COLO668 (cell line): ENCODE data around the gene PRKCZ.

Experiments
- DNase-seq: peaks from one replicate; lab custom pipeline; 2025; ENCODE audit not compliant: unreplicated experiment; lab: John Stamatoyannopoulos, UW

The PRKCZ gene

GRCh38 chr1:2045468-2046173, 4.6 kb upstream of the PRKCZ start:
- no peak for DNase-seq

GRCh38 chr1:2046174-2046917, 3.9 kb upstream of the PRKCZ start:
- DNase-seq: peak; percentile 93

- no peak for DNase-seq
Observed at GRCh38 chr1:2046953-2047748, 3.1 kb upstream of the PRKCZ start.

DNA sequence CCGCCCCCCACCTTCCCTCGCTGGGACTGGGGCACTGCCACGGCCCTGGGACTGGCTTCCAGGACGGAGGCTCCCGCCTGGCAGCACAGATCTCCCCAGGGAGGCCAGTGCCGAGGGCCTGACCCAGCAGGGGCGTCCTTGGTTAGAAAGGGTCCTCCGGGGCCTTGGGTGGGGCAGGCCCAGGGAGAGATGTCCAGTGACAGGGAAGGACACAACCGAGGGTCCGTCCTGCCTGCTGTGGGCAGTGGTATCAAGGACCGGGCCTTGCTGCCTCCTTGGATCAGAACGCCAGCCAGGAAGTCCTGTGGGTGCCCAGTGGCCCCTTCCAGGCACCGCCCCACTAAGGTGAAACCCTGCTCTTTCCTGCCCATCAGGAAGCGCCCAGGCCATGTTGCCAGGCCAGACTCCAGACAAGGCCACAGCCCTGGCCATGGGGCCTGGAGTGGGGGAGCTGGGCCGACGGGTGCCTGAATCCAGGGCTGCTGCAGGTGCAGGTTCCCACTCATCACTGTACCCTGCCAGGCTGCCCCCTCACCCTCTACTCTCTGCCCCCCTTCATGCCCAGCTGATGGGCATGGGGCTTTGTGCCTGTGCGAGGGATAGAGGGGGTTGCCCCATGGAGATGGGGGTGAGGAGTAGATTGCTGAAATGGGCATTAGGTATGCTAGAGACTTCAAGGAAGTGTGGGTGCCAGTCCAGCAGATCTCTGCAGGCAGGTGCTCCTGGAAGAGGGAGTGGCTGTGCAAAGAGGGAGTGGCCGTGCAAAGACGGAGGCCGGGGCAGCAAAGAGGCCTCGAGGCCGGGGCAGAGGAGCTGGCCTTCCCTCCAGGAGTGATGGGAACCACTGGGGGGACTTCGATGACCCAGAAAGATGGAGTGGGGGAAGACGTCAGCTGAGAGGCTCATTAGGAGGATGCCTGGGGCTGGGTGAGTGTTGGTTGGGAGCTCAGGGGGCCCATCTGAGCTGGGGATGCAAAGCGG, 2.2 kb upstream of the PRKCZ start:
- DNase-seq: peak; percentile 29

- DNase-seq: peak; percentile 80
Observed at GRCh38 chr1:2049225-2049717, 940 bp upstream of the PRKCZ start.

GRCh38 chr1:2050461-2050792, 216 bp downstream of the PRKCZ start:
- DNase-seq: no peak

- DNase-seq: no peak
Observed at GRCh38 chr1:2050793-2051682, 827 bp downstream of the PRKCZ start.

DNA sequence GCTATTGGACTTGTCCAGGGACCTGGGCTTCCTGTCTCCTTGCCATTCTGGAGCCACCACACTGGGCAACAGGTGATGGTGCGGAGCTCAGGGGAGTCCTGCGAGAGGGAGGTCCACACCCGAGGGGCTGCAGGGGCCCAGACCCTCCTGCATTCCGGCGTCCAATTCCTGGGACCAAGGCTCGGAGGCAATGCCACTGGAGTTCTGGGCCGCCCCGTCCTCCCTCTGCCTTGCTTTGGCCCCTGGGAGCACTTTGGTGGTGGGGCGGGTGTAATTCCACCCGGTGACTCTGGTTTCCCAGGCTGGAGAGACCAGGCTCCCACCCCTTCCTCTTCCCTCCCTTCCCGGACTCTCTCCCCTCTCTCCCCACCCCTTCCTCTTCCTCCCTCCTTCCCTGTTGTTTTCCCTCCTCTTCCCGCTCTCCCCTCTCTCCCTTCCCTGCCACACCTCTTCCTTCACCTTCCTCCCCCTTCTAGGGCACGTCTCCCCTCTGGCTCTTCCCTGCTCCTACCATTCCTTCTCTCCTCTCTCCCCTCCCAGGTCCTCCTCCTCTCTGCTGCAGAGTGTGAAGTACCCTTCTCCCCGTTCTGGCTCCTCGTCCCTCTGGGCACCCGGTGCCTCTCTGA, 2.0 kb downstream of the PRKCZ start:
- no peak for DNase-seq

GRCh38 chr1:2052756-2053155, 2.5 kb downstream of the PRKCZ start:
- no peak for DNase-seq

DNA sequence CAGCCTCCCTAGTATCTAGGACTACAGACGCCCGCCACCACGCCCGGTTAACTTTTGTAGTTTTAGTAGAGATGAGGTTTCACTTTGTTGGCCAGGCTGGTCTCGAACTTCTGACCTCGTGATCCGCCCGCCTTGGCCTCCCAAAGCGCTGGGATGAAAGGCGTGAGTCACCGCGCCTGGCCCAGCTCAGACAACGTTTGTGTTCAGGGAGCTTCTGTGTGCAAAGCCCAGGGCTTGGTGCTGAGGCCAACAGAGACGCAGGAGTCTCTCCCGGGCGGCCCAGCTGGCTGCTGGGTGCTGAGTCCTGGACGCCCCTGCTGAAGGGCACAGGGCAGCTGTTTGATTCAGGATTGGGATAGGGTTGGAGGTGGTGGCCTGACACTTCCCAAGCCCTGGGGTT, 3.0 kb downstream of the PRKCZ start:
- no peak for DNase-seq

- no peak for DNase-seq
Observed at GRCh38 chr1:2053784-2054376, 3.7 kb downstream of the PRKCZ start.

DNA sequence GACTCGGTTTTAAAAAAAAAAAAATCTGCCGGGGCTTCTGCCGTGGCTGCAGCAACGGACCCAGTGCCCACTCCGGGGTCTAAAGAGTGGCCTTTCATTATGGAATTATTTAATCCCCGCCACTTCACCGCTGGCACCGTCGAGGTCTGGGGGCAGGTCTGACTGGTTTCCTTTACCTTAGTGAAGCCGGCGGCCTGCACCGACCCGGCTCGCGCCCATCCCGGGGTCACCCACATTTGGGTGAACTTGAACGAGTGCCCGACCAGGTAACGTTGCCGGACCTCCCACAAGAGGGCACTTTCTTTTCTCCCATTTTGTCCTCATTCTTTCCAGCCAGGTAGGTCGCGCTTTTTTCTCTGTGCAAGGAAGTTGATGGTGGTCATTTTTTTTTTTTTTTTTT, 4.3 kb downstream of the PRKCZ start:
- no peak for DNase-seq

- DNase-seq: no peak
Observed at GRCh38 chr1:2055911-2056575, 5.8 kb downstream of the PRKCZ start.

- DNase-seq: no peak
Observed at GRCh38 chr1:2056955-2057590, 6.9 kb downstream of the PRKCZ start.

DNA sequence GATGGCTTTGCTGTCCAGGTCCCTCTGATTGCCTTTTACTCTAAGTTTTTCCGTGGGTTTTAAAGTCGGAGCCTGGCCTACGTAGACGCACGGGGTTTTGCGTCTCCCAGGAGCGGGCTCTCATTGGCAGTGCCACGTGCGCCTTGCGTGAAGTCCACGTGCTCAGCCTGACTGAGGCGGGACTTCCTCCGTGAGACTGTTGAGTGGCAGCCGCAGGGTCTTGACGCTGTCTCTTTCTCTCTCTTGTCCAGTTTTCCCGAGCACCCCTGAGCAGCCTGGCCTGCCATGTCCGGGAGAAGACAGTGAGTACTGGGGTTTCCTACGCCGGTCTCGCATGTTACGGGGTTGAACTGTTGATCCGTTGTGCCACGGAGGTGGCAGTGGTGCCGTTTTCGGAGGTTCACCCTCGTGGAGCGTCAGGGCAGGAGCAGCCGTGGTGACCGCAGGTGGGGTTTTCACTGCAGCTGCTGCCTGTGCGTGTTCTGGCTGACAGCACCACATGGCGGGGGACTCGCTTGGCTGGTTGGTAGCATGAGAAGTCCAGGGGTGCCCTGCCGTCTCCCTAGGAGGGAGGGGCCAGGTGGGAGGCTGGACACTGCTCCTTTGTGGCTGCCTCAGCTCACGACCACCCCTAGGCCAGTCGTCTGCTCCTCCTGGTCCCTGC, 9.2 kb downstream of the PRKCZ start:
- no peak for DNase-seq

DNA sequence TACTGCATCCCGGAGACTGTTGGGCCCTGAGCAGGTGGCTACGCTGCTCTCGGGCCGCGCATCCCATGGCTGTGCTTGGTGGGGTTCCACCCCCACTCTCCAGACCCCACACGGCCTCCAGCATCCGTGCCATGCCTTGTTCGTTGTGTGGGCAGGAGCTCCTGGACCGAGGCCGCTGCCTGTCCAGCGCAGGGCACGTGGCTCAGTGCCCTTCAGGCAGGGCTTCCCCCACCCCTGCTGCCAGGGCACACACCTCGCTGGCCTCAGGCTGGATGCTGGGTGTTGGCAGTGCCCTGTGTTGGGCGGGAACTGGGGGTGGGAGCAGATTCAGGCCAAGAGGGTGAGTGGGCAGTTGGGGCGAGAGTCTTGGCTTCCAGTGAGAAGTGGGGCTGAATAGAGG, 9.9 kb downstream of the PRKCZ start:
- no peak for DNase-seq

GRCh38 chr1:2060535-2060934, 10.3 kb downstream of the PRKCZ start:
- no peak for DNase-seq
